Spleen (tissue), 7 donors: ENCODE results near the gene MAPK6.

Experiments used
- CTCF ChIP-seq, 11 experiments: fragments of 200-600 bp in 7 of 11; fragments of 450-650 bp in 4 of 11; sonication (generic) in 4 of 11; IDR thresholded peaks in 8 of 11; conservative IDR thresholded peaks in 3 of 11; 1 replicate in 7 of 11; 2 replicates in 4 of 11; pipeline versions ENCODE4 v1.4.0 to v1.8.0; 2016 to 2021; ENCODE audit warnings: antibody characterized with exemption in 11 of 11, inconsistent platforms in 4 of 11, mild to moderate bottlenecking in 1 of 11
- POLR2A ChIP-seq, 3 donors: fragments of 450-650 bp; IDR thresholded peaks; one replicate each; pipeline ENCODE4 v1.5.1; 2017; ENCODE audit warnings: antibody characterized with exemption in 3 of 3, mild to moderate bottlenecking in 1 of 3
- POLR2AphosphoS5 ChIP-seq, 3 donors: sonication (generic); formaldehyde crosslinking; IDR thresholded peaks; one replicate each; pipeline ENCODE4 v1.5.1; 2017; ENCODE audit warnings: antibody characterized with exemption in 3 of 3
- donor health status: DM: no; HTN: no; CAD: no; lungs with moderate emphysema.
- donor health status: DM: no; HTN: no; CAD: no.
- donor health status: DM: no; HTN: no; CAD: no.

GRCh38 chr15:52112203-52112750 lies 93.3 kb downstream of the MAPK6 start:
- TF ChIP-seq CTCF (IDR thresholded peaks at IDR 0.05 in 8 of 11, conservative IDR thresholded peaks at IDR 0.05 in 3 of 11) (peak in 2 of 11 experiments; percentile 17 to 38), POLR2A (IDR thresholded peaks at IDR 0.05) (no peak), POLR2AphosphoS5 (IDR thresholded peaks at IDR 0.05) (peak in 1 of 3 donors; percentile 13)
